Stimulated activated CD4-positive, alpha-beta T cell treated with anti-CD3 and anti-CD28 coated beads, Interleukin-4, amount 100 ng/mL, for 4 hours (primary cell): ENCODE measurements around the gene ZNF891.

Experiments used
- DNase-seq, 2 experiments: peaks; one replicate each; pipeline ENCODE4 v3.0.0-alpha.2; 2020

ZNF891 gene

DNA sequence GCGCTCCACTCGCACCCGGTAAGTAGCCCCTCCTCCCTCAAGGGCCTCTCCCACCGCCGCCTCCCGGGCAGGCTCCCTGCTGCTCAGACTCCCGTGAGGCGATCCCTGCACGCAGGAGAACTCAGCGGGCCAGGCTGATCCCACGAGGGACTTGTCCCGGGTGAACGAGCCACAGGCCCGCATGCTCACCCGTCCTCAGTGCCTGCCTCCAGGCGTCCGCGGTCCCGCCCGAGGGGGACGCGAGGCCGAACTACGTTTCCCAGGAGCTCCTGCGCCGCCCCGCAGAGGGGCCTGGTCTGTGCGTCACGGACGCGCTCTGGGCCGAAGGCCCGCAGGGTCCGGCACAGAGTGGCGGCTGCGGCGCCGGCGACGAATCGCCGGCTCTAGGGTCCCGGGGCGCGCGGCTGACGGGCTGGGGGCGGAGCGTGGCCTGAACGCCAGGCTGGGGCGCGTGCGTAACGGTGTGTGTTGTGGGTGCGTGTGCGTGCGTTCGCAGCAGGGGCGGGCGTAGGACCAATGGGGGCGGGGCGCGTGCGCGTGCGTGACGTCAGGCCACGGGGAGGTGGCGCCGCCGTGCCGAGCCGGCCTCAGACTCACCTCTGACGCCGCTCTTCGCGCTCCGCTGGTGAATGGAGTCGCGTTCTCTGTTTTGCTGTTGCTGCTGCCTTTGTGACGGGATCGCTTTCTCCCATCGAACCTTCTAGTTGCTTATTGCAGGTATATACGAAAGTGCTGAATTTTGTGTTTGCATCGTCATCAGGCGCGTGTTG, at the start of gene ZNF891, which contains the start of gene ZNF10:
Gene ZNF891, minus strand, starts transcription at position 237 of the 770 bp plus-strand sequence. CDS start 8,356 bp downstream, outside the sequence.
Gene ZNF10, plus strand, starts transcription at position 590 of the 770 bp plus-strand sequence. CDS start 13,866 bp downstream, outside the sequence.
- DNase-seq = peak; percentile 95 to 97

- no peak for DNase-seq
These were observed 44.8 kb upstream of the ZNF891 start for GRCh38 chr12:133174901-133175300.

- no peak for DNase-seq
These were observed 42.4 kb upstream of the ZNF891 start for GRCh38 chr12:133172491-133172890.

GRCh38 chr12:133165776-133166175, 35.7 kb upstream of the ZNF891 start:
- DNase-seq = no peak

DNA sequence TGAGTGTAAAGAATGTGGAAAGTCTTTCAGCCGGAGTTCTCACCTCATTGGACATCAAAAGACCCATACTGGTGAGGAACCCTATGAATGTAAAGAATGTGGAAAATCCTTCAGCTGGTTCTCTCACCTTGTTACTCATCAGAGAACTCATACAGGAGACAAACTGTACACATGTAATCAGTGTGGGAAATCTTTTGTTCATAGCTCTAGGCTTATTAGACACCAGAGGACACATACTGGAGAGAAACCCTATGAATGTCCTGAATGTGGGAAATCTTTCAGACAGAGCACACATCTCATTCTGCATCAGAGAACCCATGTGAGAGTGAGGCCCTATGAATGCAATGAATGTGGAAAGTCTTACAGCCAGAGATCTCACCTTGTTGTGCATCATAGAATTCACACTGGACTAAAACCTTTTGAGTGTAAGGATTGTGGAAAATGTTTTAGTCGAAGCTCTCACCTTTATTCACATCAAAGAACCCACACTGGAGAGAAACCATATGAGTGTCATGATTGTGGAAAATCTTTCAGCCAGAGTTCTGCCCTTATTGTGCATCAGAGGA, 26.1 kb upstream of the ZNF891 start:
- DNase-seq = no peak

GRCh38 chr12:133145981-133146380, 15.9 kb upstream of the ZNF891 start:
- DNase-seq = no peak

DNA sequence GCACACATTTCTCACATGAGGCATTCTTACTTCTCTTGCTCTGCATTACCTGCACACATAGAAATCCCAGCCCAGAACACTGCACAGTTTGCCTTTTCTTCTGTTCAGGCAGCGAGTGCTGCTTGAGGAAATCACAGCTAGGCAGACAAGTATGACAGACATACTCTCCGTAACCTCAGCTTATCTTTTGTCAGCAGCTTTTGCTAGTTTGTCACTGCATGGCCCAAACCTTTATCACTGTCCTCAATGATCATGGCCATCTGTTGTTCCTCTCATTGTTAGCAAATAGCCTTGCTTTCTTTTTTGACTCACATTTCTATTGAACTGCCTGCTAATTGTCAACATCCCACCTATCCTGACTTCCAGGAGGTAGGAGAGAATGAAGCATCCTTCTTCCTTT, 5.7 kb upstream of the ZNF891 start:
- DNase-seq = no peak

GRCh38 chr12:133130808-133131128, 694 bp upstream of the ZNF891 start:
- peak; percentile 18 to 32 for DNase-seq

- no peak for DNase-seq
These were observed 571 bp downstream of the ZNF891 start for GRCh38 chr12:133129368-133130037.

DNA sequence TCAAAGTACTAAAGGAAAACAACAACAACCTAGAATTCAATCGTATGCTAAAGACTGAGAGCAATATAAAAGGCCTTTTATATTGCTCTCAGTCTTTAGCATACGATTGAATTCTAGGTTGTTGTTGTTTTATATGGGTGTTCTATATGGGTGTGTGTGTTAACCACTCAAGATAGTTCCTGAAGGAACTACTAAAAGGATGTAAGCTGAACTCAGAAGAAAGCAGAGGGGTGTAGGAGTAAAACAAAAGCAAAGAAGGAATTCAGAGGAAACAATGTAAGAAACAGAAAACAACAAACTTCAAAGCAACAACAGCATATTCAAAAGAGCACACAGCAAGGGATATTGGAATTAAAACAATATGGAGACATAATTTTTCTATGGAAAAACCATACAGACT, 5.4 kb downstream of the ZNF891 start:
- DNase-seq = no peak

- DNase-seq = no peak
These were observed 9.5 kb downstream of the ZNF891 start for GRCh38 chr12:133120385-133121191.

DNA sequence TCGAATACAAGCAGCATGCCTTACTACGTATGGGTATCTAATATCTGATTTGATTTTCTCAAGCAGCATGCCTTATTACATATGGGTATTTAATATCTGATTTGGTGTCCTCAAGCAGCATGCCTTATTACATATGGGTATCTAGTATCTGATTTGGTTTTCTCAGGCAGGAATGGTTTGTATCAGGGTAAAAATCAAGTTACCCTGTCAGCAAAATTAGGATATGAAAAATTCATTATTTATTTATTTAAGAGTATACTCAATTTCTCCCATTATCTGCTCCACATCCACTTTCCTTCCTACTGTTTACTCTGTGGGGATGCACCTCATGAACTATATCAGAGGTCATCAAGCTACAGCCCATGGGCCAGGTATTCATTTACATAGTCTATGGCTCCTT, 21.9 kb downstream of the ZNF891 start:
- no peak for DNase-seq

- DNase-seq = no peak
These were observed 23.0 kb downstream of the ZNF891 start for GRCh38 chr12:133107121-133107520.

- DNase-seq = no peak
These were observed 23.8 kb downstream of the ZNF891 start for GRCh38 chr12:133106253-133106652.

GRCh38 chr12:133105620-133106019, 24.5 kb downstream of the ZNF891 start:
- no peak for DNase-seq

GRCh38 chr12:133083345-133083744, 46.7 kb downstream of the ZNF891 start:
- no peak for DNase-seq

- peak in 1 of 2 experiments; percentile 84 for DNase-seq
These were observed 48.8 kb downstream of the ZNF891 start for GRCh38 chr12:133081159-133081780.

DNA sequence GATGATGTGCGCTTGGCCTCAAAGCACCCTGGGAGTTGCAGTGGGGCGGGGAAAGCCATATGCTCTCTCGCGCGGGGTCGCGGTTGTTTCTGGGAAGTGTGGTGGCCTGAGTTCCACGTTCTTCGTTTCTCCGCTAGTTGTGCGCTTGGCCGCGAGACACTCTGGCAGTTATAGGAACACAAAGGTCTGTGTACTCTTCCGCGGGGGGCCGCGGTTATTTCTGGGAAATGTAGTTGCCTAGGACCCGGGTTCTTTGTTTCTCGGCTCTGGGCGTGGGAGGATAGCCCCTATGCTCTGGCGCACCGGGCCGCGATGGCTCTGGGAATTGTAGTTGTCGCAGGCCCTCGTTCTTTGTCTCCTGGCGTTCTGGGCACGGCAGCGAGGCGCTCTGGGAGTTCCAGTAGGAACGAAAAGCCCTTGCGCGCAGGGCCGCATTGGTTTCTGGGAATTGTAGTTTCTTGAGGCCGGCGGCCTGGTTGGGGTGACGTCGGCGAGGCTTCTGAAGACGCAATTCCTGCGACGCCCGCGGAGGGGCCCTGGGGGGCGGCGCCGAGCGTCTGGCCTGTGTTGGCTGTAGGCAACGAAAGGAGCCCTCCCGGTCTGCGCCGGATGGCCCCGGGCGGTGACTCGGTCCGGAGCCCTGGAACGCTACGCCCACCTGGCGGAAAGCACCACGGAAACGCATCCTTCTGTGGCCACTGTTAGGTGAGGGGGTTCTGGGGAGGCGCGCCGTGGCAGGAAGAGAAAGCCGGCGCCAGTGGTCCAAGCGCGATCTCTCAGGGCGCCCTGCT, 49.5 kb downstream of the ZNF891 start, which contains the start of gene ZNF140:
Gene ZNF140, plus strand, starts transcription at position 556 of the 791 bp plus-strand sequence. CDS start 398 bp downstream, outside the sequence.
- DNase-seq = peak; percentile 90 to 96

DNA sequence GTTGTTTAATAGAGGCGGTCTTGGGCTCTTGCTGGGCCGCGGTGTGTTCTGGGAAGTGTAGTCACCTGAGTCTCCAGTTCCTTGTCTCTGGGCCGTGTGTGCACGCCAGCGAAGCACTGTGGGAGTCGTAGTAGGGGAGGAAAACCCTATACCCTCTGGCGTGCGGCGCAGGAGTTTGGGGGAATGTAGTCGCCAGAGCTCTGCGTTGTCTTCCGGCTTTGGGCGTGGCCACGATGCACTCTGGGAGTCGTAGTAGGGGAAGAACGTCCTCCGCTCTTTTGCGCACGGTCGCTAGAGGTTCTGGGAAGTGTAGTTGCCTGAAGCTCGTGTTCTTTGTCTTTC, 50.1 kb downstream of the ZNF891 start:
- DNase-seq = peak; percentile 90 to 98

GRCh38 chr12:133073836-133074235, 56.2 kb downstream of the ZNF891 start:
- no peak for DNase-seq

- DNase-seq = no peak
These were observed 66.5 kb downstream of the ZNF891 start for GRCh38 chr12:133063556-133063955.

DNA sequence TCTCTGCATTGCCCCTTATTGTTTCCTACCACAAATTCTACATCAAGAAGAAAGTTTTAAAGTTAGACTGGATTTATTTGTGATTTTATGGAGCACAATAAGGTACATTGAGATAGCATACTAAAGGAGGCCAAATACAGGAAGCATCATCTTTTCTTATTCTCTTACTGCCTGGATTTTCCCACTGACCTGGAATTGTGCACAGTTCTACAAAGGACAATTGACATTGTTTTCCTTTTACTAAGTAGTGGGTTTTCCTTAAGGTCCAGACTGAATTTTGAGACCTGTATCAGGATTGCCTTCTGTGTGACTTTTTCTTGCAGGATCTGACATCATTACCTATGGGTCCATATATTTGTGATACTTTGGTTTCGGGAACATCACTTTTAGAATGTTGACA, 68.1 kb downstream of the ZNF891 start:
- DNase-seq = no peak
